ENCODE results near the gene GABPB2.

GRCh38 chr1:151069103-151069486 is 1.5 kb upstream of the GABPB2 start:
- TF ChIP-seq CTCF (IDR thresholded peaks at IDR 0.05) (no peak), POLR2A (IDR thresholded peaks at IDR 0.05) (no peak)
